Rectal smooth muscle tissue (tissue), 1 donor: ENCODE results near the gene ATG10.

ENCODE experiments used
- H3K27ac ChIP-seq: one replicate; pipeline ENCODE4 v1.7.0; 2013; ENCODE audit warnings: low read depth, low read length, inconsistent platforms
- H3K27me3 ChIP-seq: one replicate; pipeline ENCODE4 v1.7.0; 2013; ENCODE audit warnings: low read length; ENCODE audit not compliant: control insufficient read depth, insufficient read depth
- H3K36me3 ChIP-seq: one replicate; pipeline ENCODE4 v1.7.0; 2013; ENCODE audit warnings: low read length; ENCODE audit not compliant: control insufficient read depth, insufficient read depth
- H3K4me1 ChIP-seq: one replicate; pipeline ENCODE4 v1.7.0; 2013; ENCODE audit warnings: low read length; ENCODE audit not compliant: control insufficient read depth, insufficient read depth
- H3K4me3 ChIP-seq: one replicate; pipeline ENCODE4 v1.7.0; 2013; ENCODE audit warnings: low read length
- H3K9ac ChIP-seq: one replicate; pipeline ENCODE4 v1.7.0; 2013; ENCODE audit warnings: low read length

Gene ATG10

GRCh38 chr5:82072138-82072537 lies 100.3 kb downstream of the ATG10 start:
- Histone ChIP-seq H3K27me3 (no peaks in the 10 kb centered on the region), H3K36me3 (no peaks in the 10 kb centered on the region), H3K4me3 (no peak overlapping the region), H3K4me1 (no peaks in the 10 kb centered on the region), H3K9ac (no peak overlapping the region), H3K27ac (no peak overlapping the region)

- Histone ChIP-seq H3K9ac (no peak overlapping the region), H3K27ac (no peak overlapping the region), H3K36me3 (no peaks in the 10 kb centered on the region), H3K4me1 (no peaks in the 10 kb centered on the region), H3K4me3 (no peak overlapping the region), H3K27me3 (no peaks in the 10 kb centered on the region)
These were observed 101.4 kb downstream of the ATG10 start for GRCh38 chr5:82073179-82073578.

DNA sequence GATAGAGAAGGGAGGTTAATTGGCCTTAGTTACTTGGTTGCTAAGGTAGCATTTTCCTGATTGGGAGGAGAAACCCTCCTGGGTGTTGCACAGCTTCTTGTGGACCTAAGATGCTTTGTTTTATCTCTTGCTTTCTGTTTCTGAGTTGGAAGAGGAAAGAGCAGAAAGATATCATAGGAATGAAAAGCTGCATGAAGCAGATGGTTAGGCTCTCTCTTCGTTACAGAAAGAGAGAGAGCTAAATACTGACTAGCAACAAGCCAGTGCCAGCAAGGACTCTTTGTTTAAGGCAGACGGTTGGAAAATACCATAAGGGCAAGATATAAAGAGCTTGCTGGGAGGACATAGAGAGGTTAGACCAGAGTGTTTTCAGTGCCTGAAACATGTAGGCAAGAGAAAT lies 103.1 kb downstream of the ATG10 start:
- Histone ChIP-seq H3K9ac (no peak overlapping the region), H3K27me3 (no peaks in the 10 kb centered on the region), H3K4me3 (no peak overlapping the region), H3K4me1 (no peaks in the 10 kb centered on the region), H3K36me3 (no peaks in the 10 kb centered on the region), H3K27ac (no peak overlapping the region)

DNA sequence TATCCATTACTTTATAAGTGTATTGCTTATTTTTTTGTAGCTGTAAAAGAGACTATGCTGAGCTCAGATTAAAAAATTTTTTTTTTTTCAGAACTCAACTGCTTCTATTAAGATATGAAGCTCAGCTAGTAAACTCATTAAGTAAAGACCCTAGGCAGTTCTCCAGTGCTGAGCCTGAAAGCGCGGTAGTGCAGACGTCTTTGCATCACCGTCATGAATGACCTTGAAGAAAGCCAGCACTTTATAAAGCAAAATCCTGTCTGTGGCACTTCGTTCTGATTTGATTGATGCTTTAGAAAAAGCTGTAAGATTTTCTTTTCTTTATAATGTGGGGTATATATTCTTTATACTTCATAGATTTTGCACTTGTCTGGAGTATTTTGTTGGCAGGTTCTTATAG lies 105.7 kb downstream of the ATG10 start:
- Histone ChIP-seq H3K9ac (no peak overlapping the region), H3K4me1 (no peaks in the 10 kb centered on the region), H3K36me3 (no peaks in the 10 kb centered on the region), H3K4me3 (no peak overlapping the region), H3K27me3 (no peaks in the 10 kb centered on the region), H3K27ac (no peak overlapping the region)

- H3K4me3 ChIP-seq = no peak overlapping the region
- H3K27ac ChIP-seq = no peak overlapping the region
- no peaks in the 10 kb centered on the region for H3K27me3 ChIP-seq
- no peaks in the 10 kb centered on the region for H3K4me1 ChIP-seq
- H3K36me3 ChIP-seq = no peaks in the 10 kb centered on the region
- H3K9ac ChIP-seq = no peak overlapping the region
These were observed 119.8 kb downstream of the ATG10 start for GRCh38 chr5:82091617-82092016.

DNA sequence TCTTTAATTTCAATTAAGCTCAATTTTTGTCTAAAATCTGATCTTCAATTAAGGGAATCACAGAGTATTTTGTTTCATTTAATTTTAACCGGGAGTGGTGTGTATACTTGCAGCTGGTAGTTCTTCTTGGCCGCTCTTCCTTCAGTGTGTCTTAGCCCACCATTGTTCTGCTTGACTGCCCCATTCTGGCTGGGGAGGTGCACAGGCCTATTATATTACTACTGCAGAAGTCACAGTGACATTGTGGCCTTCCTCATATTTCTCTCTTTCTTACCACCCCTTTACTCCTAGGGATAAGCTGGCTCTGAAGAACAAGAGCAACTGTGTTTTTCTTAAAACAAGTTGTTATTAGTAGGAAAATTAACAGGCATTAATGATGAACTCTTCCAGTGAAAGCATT lies 123.7 kb downstream of the ATG10 start:
- Histone ChIP-seq H3K27me3 (no peaks in the 10 kb centered on the region), H3K27ac (no peak overlapping the region), H3K4me3 (no peak overlapping the region), H3K36me3 (no peaks in the 10 kb centered on the region), H3K9ac (no peak overlapping the region), H3K4me1 (no peaks in the 10 kb centered on the region)

- H3K27ac ChIP-seq = no peak overlapping the region
These were observed 124.4 kb downstream of the ATG10 start for GRCh38 chr5:82096249-82096648.

DNA sequence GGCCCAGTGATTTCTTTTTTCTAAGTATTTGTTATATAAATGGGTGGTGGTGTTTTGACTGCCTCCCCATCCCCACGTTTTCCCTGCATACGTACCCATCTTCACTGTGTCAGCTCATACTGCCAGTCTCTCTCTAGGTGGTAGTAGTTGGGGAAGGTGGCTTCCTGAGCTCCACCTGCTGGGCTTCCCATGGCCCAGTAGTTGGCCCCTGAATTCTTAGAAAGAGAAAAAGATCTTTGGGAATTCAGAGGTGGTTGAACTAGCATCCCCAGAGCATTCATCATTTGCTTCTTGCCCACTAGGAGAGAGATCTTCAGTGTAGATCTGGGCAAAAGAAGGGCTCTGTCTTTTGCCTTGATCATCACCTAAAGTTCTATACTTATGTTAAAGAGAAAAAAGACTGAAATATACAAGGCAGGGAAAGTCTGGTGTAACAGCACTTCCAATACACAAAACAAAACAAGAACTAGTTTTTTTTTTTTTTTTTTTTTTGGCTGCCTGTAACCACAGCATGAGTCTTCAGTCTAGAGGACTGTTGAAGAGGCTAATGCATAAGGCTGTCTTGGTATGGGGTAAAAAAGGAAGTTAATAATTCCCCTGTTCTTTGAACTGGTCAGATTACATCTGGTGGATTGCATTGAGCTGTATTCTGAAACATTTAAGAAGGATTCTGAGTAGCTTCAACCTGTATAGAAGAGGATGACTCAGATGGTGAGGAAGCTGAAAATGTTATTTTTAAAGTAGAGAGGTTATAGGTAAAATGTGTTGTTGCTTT lies 128.7 kb downstream of the ATG10 start:
- Histone ChIP-seq H3K27me3 (no peaks in the 10 kb centered on the region), H3K9ac (no peak overlapping the region), H3K36me3 (no peaks in the 10 kb centered on the region), H3K27ac (no peak overlapping the region), H3K4me3 (no peak overlapping the region), H3K4me1 (no peaks in the 10 kb centered on the region)

More at GRCh38 chr5:82096249-82096648, 124.4 kb downstream of the ATG10 start:
- H3K36me3 ChIP-seq = no peaks in the 10 kb centered on the region
- H3K27me3 ChIP-seq = no peaks in the 10 kb centered on the region
- H3K9ac ChIP-seq = no peak overlapping the region
- H3K4me3 ChIP-seq = no peak overlapping the region
- H3K4me1 ChIP-seq = no peaks in the 10 kb centered on the region

GRCh38 chr5:82104872-82105271 lies 133.0 kb downstream of the ATG10 start:
- no peak overlapping the region for H3K27ac ChIP-seq
- H3K9ac ChIP-seq = no peak overlapping the region
- no peak overlapping the region for H3K4me3 ChIP-seq
- H3K4me1 ChIP-seq = no peaks in the 10 kb centered on the region
- H3K36me3 ChIP-seq = no peaks in the 10 kb centered on the region
- H3K27me3 ChIP-seq = no peaks in the 10 kb centered on the region

GRCh38 chr5:82105457-82105856 lies 133.6 kb downstream of the ATG10 start:
- no peaks in the 10 kb centered on the region for H3K4me1 ChIP-seq
- no peaks in the 10 kb centered on the region for H3K27me3 ChIP-seq
- no peak overlapping the region for H3K9ac ChIP-seq
- H3K36me3 ChIP-seq = no peaks in the 10 kb centered on the region
- no peak overlapping the region for H3K27ac ChIP-seq
- H3K4me3 ChIP-seq = no peak overlapping the region

DNA sequence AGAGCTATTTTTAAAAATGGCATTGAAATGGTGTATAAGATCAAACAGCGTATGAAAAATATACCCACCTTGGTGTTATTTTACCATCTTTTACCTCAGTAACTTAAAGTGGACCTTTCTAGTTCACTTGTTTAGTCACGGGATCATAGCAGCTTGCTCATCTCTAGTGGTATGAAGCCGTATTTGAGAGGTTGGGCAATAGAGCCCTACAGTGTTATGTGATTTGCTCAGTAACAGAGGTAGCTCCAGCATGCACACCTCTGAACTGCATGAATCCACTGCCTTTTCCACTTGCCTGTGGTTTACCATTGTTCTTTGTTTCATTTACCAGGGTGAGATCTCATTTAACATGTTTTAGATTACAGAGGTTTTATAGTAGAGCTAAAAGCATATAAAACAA lies 134.4 kb downstream of the ATG10 start:
- H3K4me1 ChIP-seq = no peaks in the 10 kb centered on the region
- no peak overlapping the region for H3K27ac ChIP-seq
- H3K27me3 ChIP-seq = no peaks in the 10 kb centered on the region
- H3K4me3 ChIP-seq = no peak overlapping the region
- no peak overlapping the region for H3K9ac ChIP-seq
- H3K36me3 ChIP-seq = no peaks in the 10 kb centered on the region

GRCh38 chr5:82106756-82107155 lies 134.9 kb downstream of the ATG10 start:
- no peaks in the 10 kb centered on the region for H3K27me3 ChIP-seq
- no peaks in the 10 kb centered on the region for H3K36me3 ChIP-seq
- no peak overlapping the region for H3K27ac ChIP-seq
- H3K4me3 ChIP-seq = no peak overlapping the region
- H3K4me1 ChIP-seq = no peaks in the 10 kb centered on the region
- no peak overlapping the region for H3K9ac ChIP-seq

GRCh38 chr5:82107267-82107666 lies 135.4 kb downstream of the ATG10 start:
- no peak overlapping the region for H3K27ac ChIP-seq

More at GRCh38 chr5:82107267-82107666, 135.4 kb downstream of the ATG10 start:
- H3K27me3 ChIP-seq = no peaks in the 10 kb centered on the region
- no peak overlapping the region for H3K4me3 ChIP-seq
- no peaks in the 10 kb centered on the region for H3K4me1 ChIP-seq
- H3K36me3 ChIP-seq = no peaks in the 10 kb centered on the region
- no peak overlapping the region for H3K9ac ChIP-seq
